ENCODE results near the gene MYL12B. TPM values are rescaled to one million over a fixed set of nuclear protein-coding genes. Genes with fewer than 3 reads are reported as not detected.

Gene MYL12B
- total RNA-seq (2014; rRNA removed; shearing (Covaris generic)): 240 and 260 TPM in 2 replicates
- 222 and 230 TPM in 2 replicates for total RNA-seq (2022)
- percentile 97 among the genes with signal in this experiment for Bru-seq, nascent RNA
- BruChase-seq, experiment 1, labeled RNA remaining after a 6-hour chase: percentile 96 among the genes with signal in this experiment
- percentile 90 among the genes with signal in this experiment for BruChase-seq, experiment 2, labeled RNA remaining after a 2-hour chase
- long read RNA-seq, transcript MYL12B-201 (4 exons, 1,210 nt): major isoform, 335 of 424 reads
- long read RNA-seq, partial matches to known transcripts: 88 of 424 reads
- long read RNA-seq, other reads (novel, unspliced or antisense): 0 of 424 reads

- Histone ChIP-seq H2AFZ (ENCODE audit: low read length) (peak within 1 kb of the TSS; percentile 44; the same call in 1 of the 2 replicates), H3K4me1 (ENCODE audit: insufficient read depth, low read length, poor library complexity, severe bottlenecking) (peaks cover 62% of the 10 kb centered on the region), H3K79me2 (ENCODE audit: insufficient read depth, low read depth, low read length) (peaks cover 60% of the 10 kb centered on the region), H3K9me3 (ENCODE audit: low read length) (no peaks in the 10 kb centered on the region), H3K4me2 (ENCODE audit: low read length) (peak within 1 kb of the TSS; percentile 93), H3K36me3 (ENCODE audit: insufficient read depth, low read length) (peaks cover 31% of the 10 kb centered on the region), H3K27ac (ENCODE audit: low read depth, low read length, poor library complexity, severe bottlenecking) (peak within 1 kb of the TSS; percentile 81), H3K4me3 (ENCODE audit: low read depth, low read length, poor library complexity, severe bottlenecking) (peak within 1 kb of the TSS; percentile 86), H4K20me1 (ENCODE audit: insufficient read depth, low read length) (peaks cover 24% of the 10 kb centered on the region; the same call in 1 of the 2 replicates), H3K9me2 (ENCODE audit: insufficient read depth, low read length) (no peaks in the 10 kb centered on the region)
- intact Hi-C loops (cut with micrococcal nuclease; ENCODE audit: unreplicated experiment): loop anchor here (1.0 to 5.0 kb wide), 2 partner anchors 18 to 604 kb away; partner anchors contain the start of gene SMCHD1
- ChIA-PET POLR2A (interaction anchor here (0.7 to 2.4 kb wide), 7 partner anchors 10 to 398 kb away, joined by 3 to 9 read pairs (median 4); no protein-coding TSS in a partner anchor), CTCF (ENCODE audit: unreplicated experiment) (no interaction called here)
- TSS peak; percentile 93 for BruUV-seq (replicated peaks)
- TF ChIP-seq EZH2phosphoT487 (IDR thresholded peaks at IDR 0.05; ENCODE audit: borderline replicate concordance, low read depth, low read length) (no peak), CTCF (conservative IDR thresholded peaks at IDR 0.05; ENCODE audit: low read length) (no peak)
- DNase-seq (ENCODE audit: low spot score): peak; percentile 88
These were observed at the start of gene MYL12B for GRCh38 chr18:3261373-3262233. Gene MYL12B, plus strand, starts transcription at chr18:3262133. Its CDS starts 10,766 bp downstream, at chr18:3272899.

- no peak overlapping the region for H3K27ac ChIP-seq (ENCODE audit: low read depth, low read length, poor library complexity, severe bottlenecking)
- CTCF ChIA-PET (ENCODE audit: unreplicated experiment): no interaction called here
- peak overlapping the region; percentile 84; the same call in 1 of the 2 replicates for H2AFZ ChIP-seq (ENCODE audit: low read length)
- H3K36me3 ChIP-seq (ENCODE audit: insufficient read depth, low read length): no peaks in the 10 kb centered on the region
- no peak for DNase-seq (ENCODE audit: low spot score)
- POLR2A ChIA-PET: interaction anchor here (1.1 to 1.3 kb wide), 2 partner anchors 10 to 36 kb away, joined by 3 to 4 read pairs; no protein-coding TSS in a partner anchor
- no peak overlapping the region for H3K4me3 ChIP-seq (ENCODE audit: low read depth, low read length, poor library complexity, severe bottlenecking)
- H4K20me1 ChIP-seq (ENCODE audit: insufficient read depth, low read length): no peaks in the 10 kb centered on the region
- no peaks in the 10 kb centered on the region for H3K9me2 ChIP-seq (ENCODE audit: insufficient read depth, low read length)
- BruUV-seq (replicated peaks): no TSS peak
- H3K4me1 ChIP-seq (ENCODE audit: insufficient read depth, low read length, poor library complexity, severe bottlenecking): peaks cover 12% of the 10 kb centered on the region
- TF ChIP-seq CTCF (conservative IDR thresholded peaks at IDR 0.05; ENCODE audit: low read length) (no peak), EZH2phosphoT487 (IDR thresholded peaks at IDR 0.05; ENCODE audit: borderline replicate concordance, low read depth, low read length) (no peak)
- H3K9me3 ChIP-seq (ENCODE audit: low read length): no peaks in the 10 kb centered on the region
- no peaks in the 10 kb centered on the region for H3K79me2 ChIP-seq (ENCODE audit: insufficient read depth, low read depth, low read length)
- intact Hi-C loops (cut with micrococcal nuclease; ENCODE audit: unreplicated experiment): no loop called here
- no peak overlapping the region for H3K4me2 ChIP-seq (ENCODE audit: low read length)
These were observed 49.3 kb upstream of the MYL12B start for GRCh38 chr18:3212657-3213056.

Data from OCI-LY7 (cell line).